Panc1 (cell line): ENCODE measurements around the gene PWWP3B. TPM values are rescaled to one million over a fixed set of nuclear protein-coding genes. Genes with fewer than 3 reads are reported as not detected.

Source experiments
- ATAC-seq: fragments of 200-7000 bp; cut with Tn5 transposase; 2 replicates; pipeline ENCODE4 v1.9.1; 2020; ENCODE audit warnings: mild to moderate bottlenecking, moderate library complexity
- BruUV-seq: library from RNA; stranded (reverse); fragments of 400-500 nt; replicated peaks from 2 replicates; lab custom pipeline; 2021; lab: Mats Ljungman, UMichigan
- CTCF ChIA-PET: fragments of 300-600 bp; sonication (Branson Sonifier 250); formaldehyde crosslinking; loops from one replicate; lab custom pipeline; 2022; ENCODE audit warnings: antibody characterized with exemption; lab: Charles Lee
- POLR2A ChIA-PET: fragments of 300-600 bp; sonication (Branson Sonifier 250); formaldehyde crosslinking; loops from one replicate; lab custom pipeline; 2022; ENCODE audit warnings: antibody characterized with exemption; lab: Charles Lee
- DNase-seq: peaks from one replicate; pipeline ENCODE4 v3.0.0-alpha.2; 2010; ENCODE audit warnings: low read depth, low spot score
- H3K27ac ChIP-seq: 2 replicates; pipeline ENCODE4 v1.5.1; 2011; ENCODE audit warnings: mild to moderate bottlenecking, low read length, inconsistent platforms
- H3K27me3 ChIP-seq: fragments of 200-500 bp; sonication (Bioruptor generic); 2 replicates; pipeline ENCODE4 v1.6.0; 2014; ENCODE audit warnings: low read length, inconsistent platforms; ENCODE audit not compliant: control insufficient read depth, insufficient read depth
- H3K36me3 ChIP-seq: fragments of 200-500 bp; sonication (Bioruptor generic); 2 replicates; pipeline ENCODE4 v1.5.1; 2014; ENCODE audit warnings: inconsistent platforms, mild to moderate bottlenecking, low read length, moderate library complexity; ENCODE audit not compliant: control insufficient read depth, insufficient read depth
- H3K4me1 ChIP-seq: 2 replicates; pipeline ENCODE4 v1.5.1; 2011; ENCODE audit warnings: inconsistent platforms, mild to moderate bottlenecking, low read length, moderate library complexity; ENCODE audit not compliant: control insufficient read depth, insufficient read depth
- H3K4me3 ChIP-seq, 2 experiments: 2 replicates each; pipeline ENCODE4 v1.5.1; 2011 to 2012; ENCODE audit warnings: low read depth in 2 of 2, low read length in 2 of 2, mild to moderate bottlenecking in 2 of 2, inconsistent platforms in 1 of 2, moderate library complexity in 1 of 2
- H3K9me3 ChIP-seq: fragments of 200-500 bp; sonication (Bioruptor generic); 2 replicates; pipeline ENCODE4 v1.5.1; 2014; ENCODE audit warnings: low read depth, mild to moderate bottlenecking, inconsistent platforms, low read length, moderate library complexity; ENCODE audit not compliant: control insufficient read depth, insufficient read depth
- POLR2AphosphoS5 ChIP-seq: IDR thresholded peaks from 2 replicates; pipeline ENCODE4 v1.6.1; 2012; ENCODE audit warnings: mild to moderate bottlenecking, low read depth, low read length, moderate library complexity
- SIN3A ChIP-seq: IDR thresholded peaks from 2 replicates; pipeline ENCODE4 v1.6.1; 2012; ENCODE audit warnings: low read depth, mild to moderate bottlenecking, low read length, moderate library complexity, borderline replicate concordance; ENCODE audit not compliant: insufficient read depth
- TCF7L2 ChIP-seq: IDR thresholded peaks from 2 replicates; pipeline ENCODE4 v1.6.1; 2011; ENCODE audit warnings: mild to moderate bottlenecking, low read depth, low read length, inconsistent platforms
- in situ Hi-C: cut with HindIII; loops from 2 replicates; pipeline ENCODE4 v1.10.0; 2016; ENCODE audit warnings: low sequenced_read_pairs, low pct_unique_long_range_greater_than_20kb
- intact Hi-C: fragments of 100-400 bp; cut with micrococcal nuclease; formaldehyde crosslinking; loops from one replicate; pipeline ENCODE4 v1.10.0; 2022; ENCODE audit not compliant: unreplicated experiment
- total RNA-seq: library from RNA; stranded (reverse); gene quantifications from one replicate; pipeline ENCODE4 v1.2.1, GENCODE V29; 2021; ENCODE audit not compliant: unreplicated experiment
- TF ChIP-seq, protein P1 (sequence below): fragments of 450-650 bp; IDR thresholded peaks from 2 replicates; pipeline ENCODE4 v1.5.1; 2017; ENCODE audit warnings: mild to moderate bottlenecking
- TF ChIP-seq, protein P2 (sequence below), 2 experiments: IDR thresholded peaks; 2 replicates each; pipeline ENCODE4 v1.6.1; 2011 to 2012; ENCODE audit warnings: low read depth in 2 of 2, control low read depth in 1 of 2, low read length in 1 of 2, mild to moderate bottlenecking in 1 of 2, moderate library complexity in 1 of 2; ENCODE audit not compliant: insufficient read depth in 1 of 2

The PWWP3B gene
- total RNA-seq, 1 experiment from 2014 or later: not detected

DNA sequence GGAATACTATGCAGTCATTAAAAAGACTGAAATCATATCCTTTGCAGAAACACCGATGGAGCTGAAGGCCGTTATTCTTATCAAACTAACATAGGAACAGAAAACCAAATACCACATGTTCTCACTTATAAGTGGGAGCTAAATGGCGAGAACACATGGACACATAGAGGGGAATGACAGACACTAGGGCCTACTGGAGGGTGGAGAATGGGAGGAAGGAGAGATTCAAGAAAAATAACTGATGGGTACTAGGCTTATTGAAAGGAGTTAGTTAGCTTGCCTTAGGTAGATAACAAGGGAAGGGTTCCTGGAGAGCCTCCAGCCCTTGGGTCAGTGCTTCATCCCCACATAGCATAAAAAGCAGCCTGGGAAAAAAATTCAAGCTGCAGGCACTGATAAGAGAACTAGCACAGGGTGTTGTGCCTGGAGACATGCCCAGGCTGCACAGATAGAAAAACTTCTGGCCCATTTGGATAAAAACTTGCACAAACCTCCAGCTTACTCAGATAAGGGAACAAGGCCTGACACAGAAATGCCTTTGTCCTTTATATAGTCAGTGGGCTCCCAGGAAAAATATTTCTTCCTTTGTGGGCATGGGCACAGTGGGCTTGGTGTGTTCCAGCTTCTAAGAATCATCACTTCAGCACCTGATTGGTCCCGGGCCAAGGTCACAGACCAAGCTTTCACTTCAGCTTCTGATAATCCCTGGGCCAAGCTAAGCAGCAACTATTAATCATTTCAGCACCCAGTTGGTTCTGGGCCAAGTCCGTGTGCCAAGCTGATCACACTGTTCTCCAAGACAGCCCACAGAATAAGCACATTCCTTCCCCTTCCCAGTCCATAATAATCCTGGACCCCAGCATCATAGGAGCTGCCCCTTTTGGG is 23.1 kb upstream of the PWWP3B start:
- intact Hi-C loops (no loop called here), in situ Hi-C loops (no loop called here)
- no peak overlapping the region for H3K4me3 ChIP-seq
- ATAC-seq (no peak), DNase-seq (no peak)
- ChIA-PET CTCF (no interaction called here), POLR2A (no interaction called here)
- no peaks in the 10 kb centered on the region for H3K27me3 ChIP-seq
- no peak overlapping the region for H3K27ac ChIP-seq
- H3K9me3 ChIP-seq: no peaks in the 10 kb centered on the region
- no peaks in the 10 kb centered on the region for H3K4me1 ChIP-seq
- no peak for TF ChIP-seq POLR2AphosphoS5
- TF ChIP-seq, protein P1, sequence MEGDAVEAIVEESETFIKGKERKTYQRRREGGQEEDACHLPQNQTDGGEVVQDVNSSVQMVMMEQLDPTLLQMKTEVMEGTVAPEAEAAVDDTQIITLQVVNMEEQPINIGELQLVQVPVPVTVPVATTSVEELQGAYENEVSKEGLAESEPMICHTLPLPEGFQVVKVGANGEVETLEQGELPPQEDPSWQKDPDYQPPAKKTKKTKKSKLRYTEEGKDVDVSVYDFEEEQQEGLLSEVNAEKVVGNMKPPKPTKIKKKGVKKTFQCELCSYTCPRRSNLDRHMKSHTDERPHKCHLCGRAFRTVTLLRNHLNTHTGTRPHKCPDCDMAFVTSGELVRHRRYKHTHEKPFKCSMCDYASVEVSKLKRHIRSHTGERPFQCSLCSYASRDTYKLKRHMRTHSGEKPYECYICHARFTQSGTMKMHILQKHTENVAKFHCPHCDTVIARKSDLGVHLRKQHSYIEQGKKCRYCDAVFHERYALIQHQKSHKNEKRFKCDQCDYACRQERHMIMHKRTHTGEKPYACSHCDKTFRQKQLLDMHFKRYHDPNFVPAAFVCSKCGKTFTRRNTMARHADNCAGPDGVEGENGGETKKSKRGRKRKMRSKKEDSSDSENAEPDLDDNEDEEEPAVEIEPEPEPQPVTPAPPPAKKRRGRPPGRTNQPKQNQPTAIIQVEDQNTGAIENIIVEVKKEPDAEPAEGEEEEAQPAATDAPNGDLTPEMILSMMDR: no peak
- no peak for TF ChIP-seq TCF7L2
- TF ChIP-seq, protein P2, sequence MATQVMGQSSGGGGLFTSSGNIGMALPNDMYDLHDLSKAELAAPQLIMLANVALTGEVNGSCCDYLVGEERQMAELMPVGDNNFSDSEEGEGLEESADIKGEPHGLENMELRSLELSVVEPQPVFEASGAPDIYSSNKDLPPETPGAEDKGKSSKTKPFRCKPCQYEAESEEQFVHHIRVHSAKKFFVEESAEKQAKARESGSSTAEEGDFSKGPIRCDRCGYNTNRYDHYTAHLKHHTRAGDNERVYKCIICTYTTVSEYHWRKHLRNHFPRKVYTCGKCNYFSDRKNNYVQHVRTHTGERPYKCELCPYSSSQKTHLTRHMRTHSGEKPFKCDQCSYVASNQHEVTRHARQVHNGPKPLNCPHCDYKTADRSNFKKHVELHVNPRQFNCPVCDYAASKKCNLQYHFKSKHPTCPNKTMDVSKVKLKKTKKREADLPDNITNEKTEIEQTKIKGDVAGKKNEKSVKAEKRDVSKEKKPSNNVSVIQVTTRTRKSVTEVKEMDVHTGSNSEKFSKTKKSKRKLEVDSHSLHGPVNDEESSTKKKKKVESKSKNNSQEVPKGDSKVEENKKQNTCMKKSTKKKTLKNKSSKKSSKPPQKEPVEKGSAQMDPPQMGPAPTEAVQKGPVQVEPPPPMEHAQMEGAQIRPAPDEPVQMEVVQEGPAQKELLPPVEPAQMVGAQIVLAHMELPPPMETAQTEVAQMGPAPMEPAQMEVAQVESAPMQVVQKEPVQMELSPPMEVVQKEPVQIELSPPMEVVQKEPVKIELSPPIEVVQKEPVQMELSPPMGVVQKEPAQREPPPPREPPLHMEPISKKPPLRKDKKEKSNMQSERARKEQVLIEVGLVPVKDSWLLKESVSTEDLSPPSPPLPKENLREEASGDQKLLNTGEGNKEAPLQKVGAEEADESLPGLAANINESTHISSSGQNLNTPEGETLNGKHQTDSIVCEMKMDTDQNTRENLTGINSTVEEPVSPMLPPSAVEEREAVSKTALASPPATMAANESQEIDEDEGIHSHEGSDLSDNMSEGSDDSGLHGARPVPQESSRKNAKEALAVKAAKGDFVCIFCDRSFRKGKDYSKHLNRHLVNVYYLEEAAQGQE (IDR thresholded peaks at IDR 0.05; ENCODE audit: insufficient read depth in 1 of 2, low read depth in 2 of 2, low read length in 1 of 2): no peak
- TF ChIP-seq SIN3A: no peak
- no peaks in the 10 kb centered on the region for H3K36me3 ChIP-seq
- no TSS peak for BruUV-seq

- H3K4me3 ChIP-seq: no peak overlapping the region
- intact Hi-C loops (no loop called here), in situ Hi-C loops (no loop called here)
- H3K36me3 ChIP-seq: no peaks in the 10 kb centered on the region
- ChIA-PET CTCF (no interaction called here), POLR2A (no interaction called here)
- no TSS peak for BruUV-seq
- ATAC-seq (no peak), DNase-seq (no peak)
- no peak overlapping the region for H3K27ac ChIP-seq
- no peaks in the 10 kb centered on the region for H3K27me3 ChIP-seq
- no peaks in the 10 kb centered on the region for H3K9me3 ChIP-seq
- TF ChIP-seq, protein P2 (IDR thresholded peaks at IDR 0.05; ENCODE audit: insufficient read depth in 1 of 2, low read depth in 2 of 2, low read length in 1 of 2): no peak
- no peak for TF ChIP-seq SIN3A
- TF ChIP-seq TCF7L2: no peak
- H3K4me1 ChIP-seq: no peaks in the 10 kb centered on the region
These were observed 17.4 kb upstream of the PWWP3B start for GRCh38 chrX:106150701-106151100.
